Pulmonary artery endothelial cell (primary cell): ENCODE results near the gene IGFL4. TPM values are rescaled to one million over a fixed set of nuclear protein-coding genes. Genes with fewer than 3 reads are reported as not detected.

Experiments
- DNase-seq: peaks from one replicate; pipeline ENCODE4 v3.0.0-alpha.2; 2011; ENCODE audit warnings: low read depth, low spot score
- total RNA-seq: library from RNA; depleted of rRNA; stranded (reverse); fragments of >200 nt; gene quantifications from 2 replicates; pipeline ENCODE4 v1.2.3, GENCODE V29; 2014

IGFL4 gene
- total RNA-seq, 1 donor from 2014 or later, result 0.07 TPM

GRCh38 chr19:45995715-45996385 lies 45.0 kb downstream of the IGFL4 start:
- no peak for DNase-seq

- DNase-seq, result peak; percentile 97
Observed at GRCh38 chr19:45994998-45995714, 45.6 kb downstream of the IGFL4 start, which contains the start of gene CCDC61. Gene CCDC61, plus strand, starts transcription at chr19:45995467. Its CDS starts 7,552 bp downstream, at chr19:46003019.

- DNase-seq, result no peak
Observed at GRCh38 chr19:45994456-45994997, 46.3 kb downstream of the IGFL4 start.

GRCh38 chr19:45990113-45990728 lies 50.6 kb downstream of the IGFL4 start:
- no peak for DNase-seq

Other genes starting within 250 kb of the IGFL4 start
- 27.2 and 37.3 TPM in 2 replicates for gene DMWD, start 248.2 kb downstream of the IGFL4 start, total RNA-seq
- gene RSPH6A, start 225.7 kb downstream of the IGFL4 start, total RNA-seq, result 0.04 and 0.07 TPM in 2 replicates
- gene SYMPK, start 177.9 kb downstream of the IGFL4 start, total RNA-seq, result 34.1 and 43.3 TPM in 2 replicates
- gene FOXA3, start 176.7 kb downstream of the IGFL4 start, total RNA-seq, result not detected in 2 replicates
- 23.1 and 24.3 TPM in 2 replicates for gene IRF2BP1, start 154.9 kb downstream of the IGFL4 start, total RNA-seq
- 0.79 and 1.4 TPM in 2 replicates for gene MYPOP, start 138.4 kb downstream of the IGFL4 start, total RNA-seq
- gene NANOS2, start 126.2 kb downstream of the IGFL4 start, total RNA-seq, result not detected in 2 replicates
- gene NOVA2, start 67.1 kb downstream of the IGFL4 start, total RNA-seq, result 3.4 and 4.0 TPM in 2 replicates
- gene CCDC61, start 45.5 kb downstream of the IGFL4 start, total RNA-seq, result 7.3 and 9.5 TPM in 2 replicates
- gene PGLYRP1, start 17.9 kb downstream of the IGFL4 start, total RNA-seq, result not detected in 2 replicates
- not detected in 2 replicates for gene IGFL3, start 83.7 kb upstream of the IGFL4 start, total RNA-seq
- gene IGFL2, start 107.2 kb upstream of the IGFL4 start, total RNA-seq, result not detected in 2 replicates
- gene IGFL1, start 188.7 kb upstream of the IGFL4 start, total RNA-seq, result not detected in 2 replicates